Stimulated activated CD4-positive, alpha-beta T cell treated with anti-CD3 and anti-CD28 coated beads, Interleukin-2, amount 100 ng/mL, for 4 hours (primary cell): Measurements from ENCODE around the gene HOXC12.

Source experiments
- DNase-seq: peaks from one replicate; pipeline ENCODE4 v3.0.0-alpha.2; 2020; ENCODE audit warnings: low read depth

HOXC12 gene

DNA sequence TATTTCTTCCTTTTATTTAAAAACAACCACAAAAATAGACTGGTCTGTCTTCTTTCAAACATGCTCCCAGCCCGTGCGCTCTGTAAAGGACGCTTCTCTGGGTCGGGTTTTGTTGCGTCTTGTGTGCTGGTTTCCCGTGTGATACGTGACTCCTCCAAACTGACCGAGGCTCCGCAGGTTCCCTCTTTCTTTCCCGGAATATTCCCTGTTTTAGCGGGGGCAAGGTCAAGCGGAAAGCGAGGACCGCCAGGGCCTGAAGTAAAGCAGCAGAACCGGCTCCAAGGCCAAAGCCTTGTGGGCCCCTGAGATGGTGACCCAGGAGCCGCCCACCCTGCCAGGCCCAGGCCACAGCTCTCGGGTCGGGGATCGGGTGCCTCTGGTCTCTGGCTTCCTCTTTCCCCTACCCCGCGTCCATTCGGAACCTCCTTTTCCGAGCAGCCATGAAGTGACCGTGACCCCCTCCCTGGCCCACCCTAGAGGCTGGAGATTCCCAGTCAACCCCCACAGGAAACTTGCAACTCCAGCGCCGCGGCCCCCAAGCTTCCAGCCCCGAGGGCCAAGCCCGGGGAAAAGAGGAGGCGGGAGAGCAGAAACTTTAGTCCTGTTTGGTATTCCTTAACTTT is 29.4 kb downstream of the HOXC12 start:
- DNase-seq: no peak

DNA sequence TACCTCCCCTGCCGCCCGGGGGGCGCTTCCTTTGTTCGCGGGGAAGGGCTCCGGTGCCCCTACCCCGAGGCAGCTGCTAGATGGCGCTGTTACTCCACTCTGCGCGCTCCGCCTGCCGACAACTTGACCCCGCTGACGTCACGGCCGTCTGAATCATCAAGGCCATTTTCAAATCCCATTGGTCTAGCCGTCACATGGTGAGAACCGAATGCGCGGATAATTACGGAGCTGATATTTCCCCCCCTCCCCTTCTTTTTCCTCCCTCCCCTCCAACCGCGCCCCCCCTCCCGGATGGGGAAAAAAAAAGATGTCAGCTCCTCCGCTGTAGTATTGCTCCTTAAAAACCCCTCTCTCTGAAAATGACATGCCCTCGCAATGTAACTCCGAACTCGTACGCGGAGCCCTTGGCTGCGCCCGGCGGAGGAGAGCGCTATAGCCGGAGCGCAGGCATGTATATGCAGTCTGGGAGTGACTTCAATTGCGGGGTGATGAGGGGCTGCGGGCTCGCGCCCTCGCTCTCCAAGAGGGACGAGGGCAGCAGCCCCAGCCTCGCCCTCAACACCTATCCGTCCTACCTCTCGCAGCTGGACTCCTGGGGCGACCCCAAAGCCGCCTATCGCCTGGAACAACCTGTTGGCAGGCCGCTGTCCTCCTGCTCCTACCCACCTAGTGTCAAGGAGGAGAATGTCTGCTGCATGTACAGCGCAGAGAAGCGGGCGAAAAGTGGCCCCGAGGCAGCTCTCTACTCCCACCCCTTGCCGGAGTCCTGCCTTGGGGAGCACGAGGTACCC is 30.4 kb downstream of the HOXC12 start, which contains the start of gene HOXC10:
HOXC10 (plus strand) TSS at position 246 of the 791 bp plus-strand sequence; CDS start at position 360, 114 bp downstream.
- DNase-seq: peak; percentile 75

DNA sequence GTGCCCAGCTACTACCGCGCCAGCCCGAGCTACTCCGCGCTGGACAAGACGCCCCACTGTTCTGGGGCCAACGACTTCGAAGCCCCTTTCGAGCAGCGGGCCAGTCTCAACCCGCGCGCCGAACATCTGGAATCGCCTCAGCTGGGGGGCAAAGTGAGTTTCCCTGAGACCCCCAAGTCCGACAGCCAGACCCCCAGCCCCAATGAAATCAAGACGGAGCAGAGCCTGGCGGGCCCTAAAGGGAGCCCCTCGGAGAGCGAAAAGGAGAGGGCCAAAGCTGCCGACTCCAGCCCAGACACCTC is 30.9 kb downstream of the HOXC12 start:
- no peak for DNase-seq

DNA sequence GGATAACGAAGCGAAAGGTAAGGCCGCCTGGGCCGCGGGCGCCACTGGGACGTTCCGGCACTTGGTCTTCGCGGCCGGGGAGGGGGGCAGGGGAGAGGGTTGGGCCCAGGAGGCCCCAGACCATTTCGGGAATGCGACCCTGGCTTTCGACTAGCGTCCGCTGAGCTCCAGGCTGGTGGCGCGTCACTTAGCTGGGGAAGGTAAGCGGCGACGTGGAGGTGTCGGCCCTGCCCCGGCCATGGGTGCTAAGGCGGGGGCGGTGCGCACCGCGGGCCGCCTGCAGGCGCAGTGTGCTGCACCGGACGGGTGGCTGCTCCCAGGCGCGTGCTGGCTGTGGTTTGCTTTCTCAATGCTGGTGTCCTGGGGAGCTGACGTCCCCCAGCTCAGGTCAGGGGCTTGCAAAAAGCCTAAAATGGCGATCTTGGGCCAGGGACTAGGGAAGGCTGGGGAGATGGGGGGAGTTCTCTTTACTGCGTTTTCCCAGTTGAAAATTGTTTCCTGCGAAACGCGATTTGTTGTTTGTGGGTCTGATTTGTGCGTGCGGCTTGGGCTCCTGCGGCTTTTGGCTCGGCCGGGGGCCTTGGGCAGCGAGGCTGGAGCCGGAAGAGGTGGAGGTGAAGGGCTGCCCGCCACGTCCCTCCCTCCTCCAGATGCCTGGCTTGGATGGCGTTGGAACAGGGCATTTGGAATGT is 31.4 kb downstream of the HOXC12 start:
- DNase-seq: no peak

DNA sequence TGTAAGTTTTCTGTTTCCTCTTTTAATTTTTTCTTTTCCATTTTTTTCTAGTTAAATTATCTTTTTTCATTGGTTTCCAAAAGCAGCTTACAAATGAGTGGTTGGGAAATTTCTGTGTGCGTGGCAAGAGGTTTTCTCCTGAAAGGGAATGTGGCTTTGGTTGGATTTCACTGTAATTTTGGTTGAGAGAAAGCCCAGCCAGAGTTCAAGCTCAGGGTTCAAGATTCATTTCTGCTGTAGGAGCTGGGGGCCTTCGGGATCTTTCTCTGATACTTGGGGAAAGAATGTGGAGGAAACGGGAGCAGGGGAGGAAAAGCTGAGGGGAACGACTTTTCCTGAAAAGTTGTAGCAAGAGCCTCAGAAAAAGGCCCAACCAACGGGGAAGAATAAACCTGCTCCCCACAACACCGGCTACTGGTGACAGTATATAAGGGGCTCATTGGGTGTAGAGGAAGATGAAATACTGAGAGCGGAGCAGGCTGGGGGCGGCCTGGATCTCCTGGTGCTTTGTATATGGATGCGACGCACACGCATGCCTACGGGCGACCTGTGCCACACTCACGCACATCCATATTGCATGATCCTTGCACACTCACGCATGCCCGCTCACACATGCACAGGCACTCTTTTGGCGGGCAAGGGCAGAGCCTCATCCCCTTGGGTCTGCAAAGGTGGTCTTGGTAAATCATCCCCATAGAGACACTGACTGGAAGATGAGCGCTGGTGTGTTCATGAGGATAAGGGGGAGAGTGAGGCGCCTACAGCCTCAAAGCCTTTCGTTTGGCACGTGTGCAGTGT is 32.2 kb downstream of the HOXC12 start:
- DNase-seq: no peak

DNA sequence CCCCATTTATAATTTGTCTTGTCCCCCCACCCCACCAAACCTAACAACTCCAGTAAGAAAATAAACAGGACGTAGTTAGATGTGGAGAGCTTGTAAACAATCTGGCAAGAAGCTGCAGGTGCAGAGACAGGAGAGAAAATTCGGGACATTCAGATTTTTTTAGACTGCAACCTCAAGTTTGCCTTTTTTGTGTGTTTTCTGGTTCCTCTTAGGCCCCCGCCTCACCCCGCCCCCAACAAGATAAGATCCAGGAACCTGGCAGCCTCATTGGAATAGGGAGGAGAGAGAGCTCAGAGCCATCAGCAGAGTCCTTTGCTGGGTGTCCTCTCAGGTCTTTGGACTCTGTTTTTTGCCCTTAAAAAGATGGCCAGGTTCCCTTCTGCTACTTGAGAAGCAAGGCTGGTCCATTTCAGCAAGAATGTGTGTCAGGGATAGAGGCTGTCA is 33.1 kb downstream of the HOXC12 start:
- DNase-seq: no peak

DNA sequence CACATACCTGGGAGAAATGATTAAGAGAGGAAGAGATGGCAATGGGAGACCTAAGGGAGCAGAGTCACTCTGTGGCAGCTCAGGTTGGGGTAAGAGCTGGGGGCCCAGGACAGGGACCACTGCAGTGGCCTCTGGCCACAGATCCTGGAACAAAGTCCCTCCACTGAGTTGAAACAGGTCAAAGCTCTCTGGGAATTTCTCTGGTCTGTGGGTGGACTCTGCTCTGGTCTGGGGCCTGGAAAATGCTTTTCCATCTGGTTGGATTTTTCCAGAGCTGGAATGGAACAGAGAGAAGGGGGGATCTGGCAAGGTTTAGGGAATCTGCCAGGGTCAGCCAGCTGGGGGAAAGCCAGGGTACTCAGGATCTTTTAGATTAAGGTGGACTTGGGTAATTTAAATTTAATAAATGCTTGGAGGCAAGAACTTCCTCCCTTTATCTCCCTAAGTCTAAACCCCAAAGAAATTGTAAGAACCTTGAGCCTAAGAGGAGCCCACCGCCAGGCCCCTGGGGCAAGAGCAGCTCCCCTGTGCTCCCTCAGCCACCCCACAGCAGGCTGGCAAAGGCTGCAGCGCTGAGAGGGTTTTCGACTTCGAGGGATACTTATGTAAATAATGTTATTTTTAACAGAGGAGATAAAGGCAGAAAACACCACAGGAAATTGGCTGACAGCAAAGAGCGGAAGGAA is 34.0 kb downstream of the HOXC12 start:
- no peak for DNase-seq

DNA sequence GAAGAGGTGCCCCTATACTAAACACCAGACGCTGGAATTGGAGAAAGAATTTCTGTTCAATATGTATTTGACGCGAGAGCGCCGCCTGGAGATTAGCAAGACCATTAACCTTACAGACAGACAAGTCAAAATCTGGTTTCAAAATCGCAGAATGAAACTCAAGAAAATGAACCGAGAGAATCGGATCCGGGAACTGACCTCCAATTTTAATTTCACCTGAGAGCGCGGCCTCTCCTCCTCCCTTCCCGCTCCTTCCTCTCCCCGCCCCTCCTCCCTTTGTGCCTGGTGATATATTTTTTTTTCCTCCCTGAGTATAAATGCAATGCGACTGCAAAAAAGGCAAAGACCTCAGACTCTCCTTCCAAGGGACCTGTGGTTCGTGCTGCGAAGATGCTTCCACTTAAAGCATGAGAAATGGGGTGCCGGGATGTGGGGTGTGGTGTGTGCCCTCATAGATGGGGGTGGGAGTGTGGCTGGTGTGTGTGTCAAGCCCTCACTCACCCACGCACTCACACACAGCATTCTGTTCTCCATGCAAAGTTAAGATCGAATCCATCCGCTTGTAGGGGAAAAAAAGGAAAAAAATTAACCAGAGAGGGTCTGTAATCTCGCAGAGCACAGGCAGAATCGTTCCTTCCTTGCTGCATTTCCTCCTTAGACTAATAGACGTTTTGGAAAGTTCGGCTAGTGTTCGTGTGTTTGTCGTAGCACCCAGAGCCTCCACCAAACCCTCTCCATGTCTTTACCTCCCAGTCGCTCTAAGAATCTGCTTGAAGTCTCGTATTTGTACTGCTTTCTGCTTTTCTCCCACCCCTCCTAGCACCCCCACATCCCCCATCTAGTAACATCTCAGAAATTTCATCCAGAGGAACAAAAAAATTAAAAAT is 34.8 kb downstream of the HOXC12 start:
- no peak for DNase-seq

DNA sequence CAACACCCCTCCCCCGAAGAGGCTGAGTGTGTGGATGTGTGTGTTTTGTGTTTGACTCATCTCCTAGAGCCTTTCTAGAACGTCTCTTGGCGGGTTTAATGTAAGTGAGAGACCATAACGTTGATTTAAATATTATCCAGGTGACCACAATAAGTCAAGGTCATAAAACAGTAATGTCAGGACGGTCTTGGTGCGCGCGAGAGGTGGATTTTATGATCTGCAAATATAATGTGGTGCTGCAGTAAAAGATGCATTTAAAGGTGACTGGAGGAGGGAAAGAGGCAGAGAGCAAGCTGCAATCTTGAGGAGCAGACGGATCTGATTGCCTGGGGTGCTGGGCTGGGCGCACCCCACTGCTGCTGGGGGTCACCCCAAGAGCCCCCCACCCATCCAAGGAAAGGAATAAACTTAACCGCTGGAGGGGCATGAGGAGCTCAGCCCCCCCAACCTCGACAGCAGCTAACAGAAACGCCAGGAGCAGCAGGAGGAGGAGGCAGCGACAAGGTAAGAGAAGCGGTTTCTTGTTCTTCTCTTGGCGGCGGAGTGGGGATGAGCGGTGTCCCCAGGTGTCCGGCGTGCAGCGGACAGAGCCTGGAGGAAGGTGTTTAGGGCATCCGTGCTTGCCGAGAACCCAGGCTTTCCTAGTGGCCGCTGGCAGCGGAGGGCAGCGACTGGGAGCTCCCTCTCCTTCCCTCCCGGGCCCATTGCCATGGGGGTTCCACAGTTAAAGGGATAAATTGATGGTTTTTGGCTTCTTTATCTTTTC is 35.8 kb downstream of the HOXC12 start:
- DNase-seq: no peak

DNA sequence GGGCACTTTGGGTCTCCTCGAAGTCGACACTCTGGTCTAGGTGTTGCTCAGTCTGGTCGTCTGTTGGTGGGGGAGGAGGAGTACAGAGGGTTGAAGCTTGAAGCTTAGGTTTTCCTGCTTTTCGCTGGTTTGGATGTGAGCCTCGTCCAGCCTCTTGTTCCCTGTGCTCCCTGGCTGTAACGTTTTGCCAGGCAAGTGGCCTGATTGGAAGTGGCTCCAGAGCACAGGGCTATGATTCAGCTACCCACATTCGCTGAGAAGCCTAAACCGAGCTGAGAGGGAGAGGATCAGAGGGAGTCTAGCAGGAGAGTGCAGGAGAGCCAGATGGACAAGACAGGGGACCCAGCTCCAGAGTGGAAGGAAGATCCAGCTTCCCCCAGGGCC is 36.4 kb downstream of the HOXC12 start:
- DNase-seq: no peak

DNA sequence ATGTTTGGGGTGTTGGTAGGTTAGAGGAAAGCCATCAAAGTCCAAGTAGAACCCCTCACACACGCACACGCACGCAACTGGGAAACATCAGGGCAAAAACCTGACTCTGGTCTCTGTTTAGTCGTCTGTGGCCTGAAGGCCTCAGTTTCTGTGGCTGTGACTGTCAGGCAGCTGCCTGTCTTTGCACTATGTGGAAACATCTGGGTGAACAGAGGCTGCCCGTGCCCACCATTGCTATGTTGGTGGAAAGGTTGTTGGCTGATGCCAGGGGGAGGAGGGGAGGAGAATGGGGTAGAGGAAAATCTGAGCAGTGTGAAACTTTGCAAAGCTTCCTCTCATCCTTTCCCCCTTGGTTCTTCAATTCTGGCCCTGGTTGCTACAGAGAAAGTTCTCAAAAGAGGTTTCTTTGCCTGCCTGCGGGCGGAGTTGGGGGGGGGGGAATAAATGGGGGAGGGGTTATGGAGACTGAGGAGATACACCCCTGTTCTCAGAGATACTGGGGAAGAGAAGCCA is 37.7 kb downstream of the HOXC12 start:
- DNase-seq: no peak

DNA sequence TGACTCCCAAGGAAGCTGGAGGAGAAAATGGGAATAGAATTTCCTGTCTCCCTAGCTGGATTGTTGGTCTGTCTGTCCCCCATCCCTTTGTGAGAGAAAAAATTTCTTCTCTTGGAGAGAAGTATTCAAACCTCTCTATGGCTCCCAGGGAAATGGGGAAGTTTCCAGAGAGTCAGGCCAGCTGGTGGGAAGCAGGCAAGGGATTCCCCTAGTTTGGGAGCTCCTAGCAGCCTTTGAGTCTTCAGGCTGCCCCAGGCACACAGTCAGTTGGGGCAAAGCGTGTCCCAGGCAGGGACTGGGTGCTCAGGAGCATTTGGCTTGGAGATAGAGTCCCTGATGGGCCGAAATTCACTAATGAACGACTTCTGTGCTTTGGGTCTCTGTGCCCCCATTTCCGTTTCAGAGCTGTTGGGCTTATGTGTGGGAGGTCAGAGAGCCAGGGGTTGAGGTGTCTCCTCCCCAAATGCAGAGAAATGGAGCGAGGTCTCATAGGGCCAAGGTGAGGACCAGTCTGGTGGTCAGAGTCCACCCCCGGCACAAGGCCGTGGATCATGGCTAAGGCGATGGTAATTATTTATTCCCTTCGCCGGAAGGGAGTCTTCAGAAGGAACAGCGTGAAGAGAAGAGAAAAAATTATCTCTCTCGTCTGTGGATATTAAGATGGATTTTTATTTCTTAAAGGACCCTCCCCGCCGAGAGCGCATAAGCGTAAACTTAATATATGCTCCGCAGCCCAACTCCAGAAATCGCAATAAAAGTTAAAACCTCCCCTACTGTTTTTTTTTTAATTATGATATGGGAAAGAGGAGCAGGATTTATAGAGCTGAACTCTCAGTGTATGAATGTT is 38.7 kb downstream of the HOXC12 start:
- no peak for DNase-seq

DNA sequence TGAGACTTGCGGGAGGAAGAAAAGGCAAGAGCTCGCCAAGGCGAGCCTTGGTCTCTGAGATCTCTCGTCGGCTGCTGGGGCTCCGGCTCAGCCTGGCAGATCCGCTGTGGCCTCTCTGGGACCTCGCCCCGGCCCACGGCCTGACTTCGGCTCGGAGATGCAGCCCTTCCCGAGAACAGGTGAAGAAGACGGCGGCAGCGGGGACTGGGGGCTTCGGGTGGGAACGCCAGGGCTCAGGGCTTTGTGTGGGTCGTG is 39.2 kb downstream of the HOXC12 start:
- no peak for DNase-seq

DNA sequence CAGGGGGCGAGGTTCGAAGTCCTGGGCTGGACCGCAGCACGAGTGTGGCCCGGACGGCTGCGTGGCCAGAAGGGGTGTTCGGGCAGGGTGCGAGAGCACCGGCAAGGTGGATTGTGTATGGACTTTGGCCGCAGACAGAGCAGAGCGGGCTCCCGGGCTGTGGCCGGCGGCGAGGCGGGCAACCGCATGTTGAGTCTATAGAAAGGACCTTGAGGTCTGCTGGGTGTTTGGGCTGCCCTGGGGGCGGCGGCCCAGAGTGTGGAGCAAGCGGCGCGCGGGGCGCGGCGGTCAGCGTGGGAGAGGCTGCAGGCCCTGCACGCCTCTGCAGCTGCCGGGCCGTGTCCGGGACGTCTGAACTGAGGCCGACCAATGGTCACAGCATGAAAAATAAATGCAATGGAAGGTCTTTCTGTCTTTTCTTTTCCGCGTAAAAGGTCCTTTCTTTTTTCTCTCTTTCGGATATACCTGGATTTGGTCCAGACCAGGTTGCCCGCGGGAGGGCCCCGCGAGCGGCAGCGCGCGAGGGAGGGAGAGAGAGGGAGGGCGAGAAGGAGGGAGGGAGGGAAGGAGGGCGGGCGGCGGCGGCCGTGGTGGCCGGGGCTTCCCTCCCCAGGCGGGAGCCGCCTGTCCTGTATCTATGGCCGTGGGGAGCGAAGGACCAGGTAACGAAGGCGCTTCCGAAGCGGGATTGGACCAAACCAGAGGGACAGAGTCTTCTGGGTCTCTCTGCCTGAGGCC is 39.7 kb downstream of the HOXC12 start:
- no peak for DNase-seq

DNA sequence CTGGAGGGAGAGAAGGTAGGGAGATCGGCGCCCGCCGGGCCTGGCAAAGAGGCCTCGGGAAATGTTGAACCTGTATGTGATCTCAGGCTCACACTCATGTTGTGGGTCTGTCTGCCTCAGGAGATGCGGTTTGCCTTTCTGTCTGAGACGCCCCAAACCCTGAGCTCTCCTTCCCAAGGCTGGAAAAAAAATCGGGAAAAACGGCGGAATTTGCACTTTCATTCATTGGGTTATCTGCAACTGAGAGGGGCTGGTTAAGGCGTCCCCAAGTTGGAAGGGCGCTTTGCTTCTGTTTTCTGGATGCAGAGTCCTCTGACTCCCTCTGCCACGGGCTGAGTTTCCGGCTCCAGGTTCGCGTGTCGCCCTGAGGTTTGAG is 40.3 kb downstream of the HOXC12 start:
- DNase-seq: no peak

DNA sequence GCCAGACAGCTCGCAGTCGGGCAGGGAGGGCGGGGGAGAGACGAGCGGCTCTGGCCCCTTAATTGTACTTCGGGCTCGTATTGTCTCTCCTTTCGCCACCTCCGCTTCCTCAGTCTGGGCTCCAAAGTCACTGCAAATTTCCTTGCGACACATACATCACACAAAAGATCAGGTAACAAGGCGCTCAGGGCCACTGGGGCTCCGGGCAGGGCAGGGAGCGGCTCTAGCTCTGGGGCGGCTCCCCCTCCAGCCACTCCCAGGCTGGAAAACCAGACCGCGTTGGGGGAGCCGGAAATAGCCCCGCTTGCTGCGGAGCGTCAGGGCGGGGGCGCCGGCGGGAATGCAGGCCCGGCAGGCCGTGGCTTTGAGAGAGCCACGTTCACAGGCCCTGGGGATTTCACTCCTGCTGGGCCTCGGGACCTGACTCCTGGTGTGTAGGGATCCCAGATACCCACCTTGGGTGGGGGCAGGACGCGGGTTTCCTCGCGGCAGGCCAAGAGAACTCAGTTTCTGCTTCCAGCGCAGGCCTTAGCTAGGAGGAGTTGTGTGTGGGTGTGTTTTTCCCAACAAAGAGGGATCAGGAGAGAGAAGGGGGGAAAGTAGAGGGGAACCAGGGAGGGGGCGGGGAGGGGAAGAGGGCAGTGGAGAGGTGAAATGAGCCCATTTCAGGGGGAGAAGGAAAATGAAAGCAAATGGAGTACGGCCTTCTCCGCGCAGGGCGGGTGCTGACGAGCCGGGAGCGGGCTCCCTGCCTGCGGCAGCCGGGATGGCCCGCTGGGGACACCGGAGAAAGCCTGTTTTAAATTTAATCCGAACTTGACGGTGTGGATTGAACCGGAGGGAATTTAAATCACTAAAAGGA is 40.9 kb downstream of the HOXC12 start:
- DNase-seq: no peak
